OCI-LY3 (cell line): Measurements from ENCODE around the gene DSN1.

Experiments used
- H2AFZ ChIP-seq: fragments of 200-600, 300-600 bp; shearing (Covaris generic); 2 replicates; pipeline ENCODE4 v1.6.0; 2014; ENCODE audit warnings: antibody characterized with exemption, low read depth, low read length
- H3K27ac ChIP-seq: fragments of 200-600, 300-600 bp; sonication (generic); 2 replicates; pipeline ENCODE4 v1.5.1; 2014; ENCODE audit warnings: mild to moderate bottlenecking, low read length, moderate library complexity, mixed read lengths
- H3K27me3 ChIP-seq: fragments of 200-600, 300-600 bp; sonication (generic); 2 replicates; pipeline ENCODE4 v1.6.1; 2014; ENCODE audit warnings: low read depth, low read length, mixed read lengths
- H3K36me3 ChIP-seq: fragments of 200-600, 300-600 bp; sonication (generic); replicated peaks from 2 replicates; pipeline ENCODE3; 2014; ENCODE audit warnings: low read depth, low read length, mixed read lengths
- H3K4me1 ChIP-seq: fragments of 300-600, 200-600 bp; sonication (generic); 2 replicates; pipeline ENCODE4 v1.6.1; 2014; ENCODE audit warnings: low read length, mixed read lengths
- H3K4me2 ChIP-seq: fragments of 200-600, 300-600 bp; sonication (generic); 2 replicates; pipeline ENCODE4 v1.6.1; 2014; ENCODE audit warnings: low read length, mixed read lengths
- H3K4me3 ChIP-seq: fragments of 300-600, 200-600 bp; sonication (generic); 2 replicates; pipeline ENCODE4 v1.5.1; 2014; ENCODE audit warnings: antibody characterized with exemption, mild to moderate bottlenecking, low read length, moderate library complexity
- H3K79me2 ChIP-seq: fragments of 300-600, 200-600 bp; shearing (Covaris generic); 2 replicates; pipeline ENCODE4 v1.6.1; 2014; ENCODE audit warnings: mild to moderate bottlenecking, low read length, mixed read lengths
- H3K9ac ChIP-seq: fragments of 300-600, 200-600 bp; shearing (Covaris generic); 2 replicates; pipeline ENCODE4 v1.6.0; 2014; ENCODE audit warnings: mild to moderate bottlenecking, low read length, moderate library complexity
- H3K9me3 ChIP-seq: fragments of 200-600, 300-600 bp; shearing (Covaris generic); 2 replicates; pipeline ENCODE4 v1.6.1; 2014; ENCODE audit warnings: low read length, mixed read lengths; ENCODE audit not compliant: insufficient read depth
- H4K20me1 ChIP-seq: fragments of 200-600, 300-600 bp; sonication (generic); 2 replicates; pipeline ENCODE4 v1.6.1; 2016; ENCODE audit warnings: low read length, mixed read lengths; ENCODE audit not compliant: insufficient read depth
- CTCF ChIP-seq: fragments of 200-600, 300-600 bp; sonication (generic); IDR thresholded peaks from 2 replicates; pipeline ENCODE4 v1.5.1; 2014; ENCODE audit warnings: antibody characterized with exemption, low read length, low read depth
- EZH2phosphoT487 ChIP-seq: fragments of 200-600 bp; shearing (Covaris generic); IDR thresholded peaks from 2 replicates; pipeline ENCODE4 v1.6.1; 2018; ENCODE audit warnings: antibody characterized with exemption, mixed run types, low read depth

The DSN1 gene

GRCh38 chr20:36796117-36796516 is 22.6 kb upstream of the DSN1 start:
- H3K27me3 ChIP-seq: no peaks in the 10 kb centered on the region
- H3K36me3 ChIP-seq: peaks cover 20% of the 10 kb centered on the region
- no peak overlapping the region for H2AFZ ChIP-seq
- H4K20me1 ChIP-seq: no peaks in the 10 kb centered on the region
- no peak for TF ChIP-seq CTCF
- H3K9ac ChIP-seq: no peak overlapping the region
- H3K27ac ChIP-seq: no peak overlapping the region
- no peak overlapping the region for H3K4me2 ChIP-seq
- H3K79me2 ChIP-seq: no peaks in the 10 kb centered on the region
- no peaks in the 10 kb centered on the region for H3K9me3 ChIP-seq
- peaks cover 11% of the 10 kb centered on the region for H3K4me1 ChIP-seq
- H3K4me3 ChIP-seq: no peak overlapping the region

- no peak for TF ChIP-seq EZH2phosphoT487
- TF ChIP-seq CTCF: no peak
- no peaks in the 10 kb centered on the region for H3K9me3 ChIP-seq
- no peak overlapping the region for H3K4me3 ChIP-seq
- no peak overlapping the region for H3K4me2 ChIP-seq
- peaks cover 20% of the 10 kb centered on the region for H3K36me3 ChIP-seq
- H3K9ac ChIP-seq: no peak overlapping the region
- H2AFZ ChIP-seq: no peak overlapping the region
- no peaks in the 10 kb centered on the region for H4K20me1 ChIP-seq
- no peak overlapping the region for H3K27ac ChIP-seq
- H3K4me1 ChIP-seq: peaks cover 11% of the 10 kb centered on the region
- no peaks in the 10 kb centered on the region for H3K27me3 ChIP-seq
- no peaks in the 10 kb centered on the region for H3K79me2 ChIP-seq
Measured at GRCh38 chr20:36795691-36796090, 22.1 kb upstream of the DSN1 start.

- H2AFZ ChIP-seq: no peak overlapping the region
- TF ChIP-seq EZH2phosphoT487: no peak
- TF ChIP-seq CTCF: no peak
- H3K27ac ChIP-seq: no peak overlapping the region
- no peak overlapping the region for H3K4me2 ChIP-seq
- no peak overlapping the region for H3K4me3 ChIP-seq
- no peaks in the 10 kb centered on the region for H3K27me3 ChIP-seq
- no peaks in the 10 kb centered on the region for H3K79me2 ChIP-seq
- peaks cover 11% of the 10 kb centered on the region for H3K4me1 ChIP-seq
- peaks cover 10% of the 10 kb centered on the region for H3K36me3 ChIP-seq
- no peak overlapping the region for H3K9ac ChIP-seq
- no peaks in the 10 kb centered on the region for H3K9me3 ChIP-seq
- H4K20me1 ChIP-seq: no peaks in the 10 kb centered on the region
Measured at GRCh38 chr20:36794116-36794474, 20.5 kb upstream of the DSN1 start.

GRCh38 chr20:36793294-36794115 is 19.9 kb upstream of the DSN1 start:
- Histone ChIP-seq H3K36me3 (peaks cover 10% of the 10 kb centered on the region), H3K4me1 (peaks cover 11% of the 10 kb centered on the region), H3K79me2 (no peaks in the 10 kb centered on the region), H3K4me2 (no peak overlapping the region), H3K27ac (no peak overlapping the region), H2AFZ (no peak overlapping the region), H3K9ac (no peak overlapping the region), H3K27me3 (no peaks in the 10 kb centered on the region), H4K20me1 (no peaks in the 10 kb centered on the region), H3K4me3 (no peak overlapping the region), H3K9me3 (no peaks in the 10 kb centered on the region)
- TF ChIP-seq EZH2phosphoT487 (no peak), CTCF (no peak)
